Neural cell (in vitro differentiated cells): ENCODE measurements around the gene UBXN2A. TPM values are rescaled to one million over a fixed set of nuclear protein-coding genes. Genes with fewer than 3 reads are reported as not detected.

Source experiments
- H2AFZ ChIP-seq: fragments of 200-600, 300-800 bp; sonication (generic), shearing (Covaris generic); 2 replicates; pipeline ENCODE4 v1.6.0; 2014; ENCODE audit warnings: low read depth, mild to moderate bottlenecking, antibody characterized with exemption, low read length, moderate library complexity
- H3F3A ChIP-seq: fragments of 200-600 bp; shearing (Covaris generic); 2 replicates; pipeline ENCODE4 v1.6.1; 2016; ENCODE audit warnings: mild to moderate bottlenecking, moderate library complexity, mixed read lengths, antibody characterized with exemption, low read length; ENCODE audit not compliant: insufficient read depth, poor library complexity, severe bottlenecking
- H3K27ac ChIP-seq: fragments of 200-600, 300-800 bp; sonication (generic), shearing (Covaris generic); 2 replicates; pipeline ENCODE4 v1.5.1; 2014; ENCODE audit warnings: mild to moderate bottlenecking, low read length, moderate library complexity
- H3K27me3 ChIP-seq: fragments of 300-800, 200-600 bp; sonication (generic), shearing (Covaris generic); 2 replicates; pipeline ENCODE4 v1.6.0; 2014; ENCODE audit warnings: mild to moderate bottlenecking, low read depth, low read length, moderate library complexity; ENCODE audit not compliant: insufficient read depth
- H3K36me3 ChIP-seq: fragments of 300-800, 200-600 bp; sonication (generic), shearing (Covaris generic); 2 replicates; pipeline ENCODE4 v1.5.1; 2014; ENCODE audit warnings: mild to moderate bottlenecking, antibody characterized with exemption, low read length, moderate library complexity; ENCODE audit not compliant: insufficient read depth
- H3K4me2 ChIP-seq: fragments of 300-800, 200-600 bp; sonication (generic), shearing (Covaris generic); 2 replicates; pipeline ENCODE4 v1.6.0; 2014; ENCODE audit warnings: mild to moderate bottlenecking, low read length
- H3K4me3 ChIP-seq: fragments of 300-800, 200-600 bp; sonication (generic), shearing (Covaris generic); 2 replicates; pipeline ENCODE4 v1.5.1; 2014; ENCODE audit warnings: mild to moderate bottlenecking, low read length, moderate library complexity
- H3K79me2 ChIP-seq: fragments of 200-600 bp; shearing (Covaris generic); replicated peaks from 2 replicates; pipeline ENCODE4 v1.6.0; 2014; ENCODE audit warnings: mild to moderate bottlenecking, low read length, moderate library complexity; ENCODE audit not compliant: insufficient read depth
- H3K9ac ChIP-seq: fragments of 300-800, 200-600 bp; sonication (generic), shearing (Covaris generic); 2 replicates; pipeline ENCODE4 v1.6.1; 2016; ENCODE audit warnings: mild to moderate bottlenecking, low read length, mixed read lengths
- H3K9me2 ChIP-seq: fragments of 200-600 bp; shearing (Covaris generic); 2 replicates; pipeline ENCODE4 v1.6.1; 2016; ENCODE audit warnings: mild to moderate bottlenecking, low read length, mixed read lengths; ENCODE audit not compliant: insufficient read depth
- H3K9me3 ChIP-seq: fragments of 200-600, 300-800 bp; sonication (generic), shearing (Covaris generic); 2 replicates; pipeline ENCODE4 v1.6.1; 2016; ENCODE audit warnings: mild to moderate bottlenecking, mixed run types, low read length, moderate library complexity, mixed read lengths
- H4K20me1 ChIP-seq: fragments of 200-600 bp; shearing (Covaris generic); 2 replicates; pipeline ENCODE4 v1.6.1; 2016; ENCODE audit warnings: mild to moderate bottlenecking, mixed run types; ENCODE audit not compliant: insufficient read depth
- EP300 ChIP-seq: fragments of 450-650 bp; conservative IDR thresholded peaks from 2 replicates; pipeline ENCODE4 v1.6.1; 2014; ENCODE audit warnings: antibody characterized with exemption, mild to moderate bottlenecking, moderate library complexity; ENCODE audit not compliant: poor library complexity, severe bottlenecking
- EZH2 ChIP-seq: fragments of 200-600, 300-800 bp; shearing (Covaris generic), sonication (generic); IDR thresholded peaks from 2 replicates; pipeline ENCODE4 v1.6.1; 2014; ENCODE audit warnings: antibody characterized with exemption, low read length, borderline replicate concordance, mild to moderate bottlenecking; ENCODE audit not compliant: insufficient read depth, poor library complexity, severe bottlenecking
- MXI1 ChIP-seq: fragments of 450-650 bp; conservative IDR thresholded peaks from 2 replicates; pipeline ENCODE4 v1.6.1; 2014; ENCODE audit warnings: antibody characterized with exemption, mild to moderate bottlenecking; ENCODE audit not compliant: poor library complexity, severe bottlenecking
- POLR2AphosphoS5 ChIP-seq: IDR thresholded peaks from 2 replicates; pipeline ENCODE4 v1.6.1; 2012
- RAD21 ChIP-seq: fragments of 450-650 bp; conservative IDR thresholded peaks from 2 replicates; pipeline ENCODE4 v1.6.1; 2014; ENCODE audit warnings: antibody characterized with exemption, mild to moderate bottlenecking, moderate library complexity
- SMC3 ChIP-seq: fragments of 450-650 bp; conservative IDR thresholded peaks from 2 replicates; pipeline ENCODE4 v1.6.1; 2014; ENCODE audit warnings: antibody characterized with exemption, mild to moderate bottlenecking, moderate library complexity; ENCODE audit not compliant: poor library complexity
- TAF1 ChIP-seq: IDR thresholded peaks from 2 replicates; pipeline ENCODE4 v1.6.1; 2012; ENCODE audit warnings: low read depth
- polyA plus RNA-seq: library from polyadenylated mRNA; depleted of rRNA; stranded (reverse); fragments of >200 nt; gene quantifications from 2 replicates; pipeline ENCODE4 v1.2.3, GENCODE V29; 2014
- TF ChIP-seq, protein P1 (sequence below): IDR thresholded peaks from 2 replicates; pipeline ENCODE4 v1.6.1; 2012; ENCODE audit warnings: borderline replicate concordance
- TF ChIP-seq, protein P2 (sequence below): fragments of 450-650 bp; IDR thresholded peaks from 2 replicates; pipeline ENCODE4 v1.5.1; 2014; ENCODE audit warnings: antibody characterized with exemption, mild to moderate bottlenecking, moderate library complexity; ENCODE audit not compliant: poor library complexity, severe bottlenecking

The UBXN2A gene
- polyA plus RNA-seq, 1 donor from 2014 or later = 11.0 TPM

GRCh38 chr2:24018241-24018640 lies 78.0 kb downstream of the UBXN2A start:
- no peak overlapping the region for H3K9ac ChIP-seq

DNA sequence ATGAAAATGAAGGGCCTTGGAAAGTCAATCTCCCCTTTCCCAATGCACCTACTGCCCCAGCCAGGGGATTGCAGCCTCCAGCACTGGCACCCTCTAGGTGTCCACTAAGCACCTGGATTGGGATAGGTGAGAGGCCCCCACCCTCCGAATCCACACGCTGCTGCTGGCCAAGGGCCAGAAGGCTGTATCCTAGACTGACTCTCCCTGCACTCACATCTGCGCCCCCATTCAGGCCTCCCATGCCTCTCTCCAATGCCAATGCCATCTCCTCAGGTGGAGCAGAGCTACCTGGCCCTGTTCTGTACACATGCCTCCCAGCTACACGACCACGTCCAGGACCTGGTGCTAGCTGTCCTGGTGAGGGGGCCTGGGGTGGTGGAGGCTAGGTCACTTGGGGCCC lies 79.5 kb downstream of the UBXN2A start:
- H3K27me3 ChIP-seq = no peaks in the 10 kb centered on the region
- H2AFZ ChIP-seq = no peak overlapping the region
- H4K20me1 ChIP-seq = no peaks in the 10 kb centered on the region
- H3K9me2 ChIP-seq = no peaks in the 10 kb centered on the region
- TF ChIP-seq MXI1 (no peak), POLR2AphosphoS5 (no peak), EP300 (no peak)
- H3K79me2 ChIP-seq = no peaks in the 10 kb centered on the region
- no peaks in the 10 kb centered on the region for H3K36me3 ChIP-seq
- H3K9me3 ChIP-seq = no peaks in the 10 kb centered on the region
- no peak overlapping the region for H3K9ac ChIP-seq
- no peak overlapping the region for H3K4me3 ChIP-seq
- no peak overlapping the region for H3K27ac ChIP-seq
- no peak overlapping the region for H3K4me2 ChIP-seq
- H3F3A ChIP-seq = no peaks in the 10 kb centered on the region

More at GRCh38 chr2:24018241-24018640, 78.0 kb downstream of the UBXN2A start:
- H3K4me2 ChIP-seq = no peak overlapping the region
- H3F3A ChIP-seq = no peaks in the 10 kb centered on the region
- no peak overlapping the region for H3K4me3 ChIP-seq
- H3K79me2 ChIP-seq = no peaks in the 10 kb centered on the region
- TF ChIP-seq EP300 = no peak
- no peak for TF ChIP-seq TAF1
- no peak for TF ChIP-seq RAD21
- TF ChIP-seq, protein P1, sequence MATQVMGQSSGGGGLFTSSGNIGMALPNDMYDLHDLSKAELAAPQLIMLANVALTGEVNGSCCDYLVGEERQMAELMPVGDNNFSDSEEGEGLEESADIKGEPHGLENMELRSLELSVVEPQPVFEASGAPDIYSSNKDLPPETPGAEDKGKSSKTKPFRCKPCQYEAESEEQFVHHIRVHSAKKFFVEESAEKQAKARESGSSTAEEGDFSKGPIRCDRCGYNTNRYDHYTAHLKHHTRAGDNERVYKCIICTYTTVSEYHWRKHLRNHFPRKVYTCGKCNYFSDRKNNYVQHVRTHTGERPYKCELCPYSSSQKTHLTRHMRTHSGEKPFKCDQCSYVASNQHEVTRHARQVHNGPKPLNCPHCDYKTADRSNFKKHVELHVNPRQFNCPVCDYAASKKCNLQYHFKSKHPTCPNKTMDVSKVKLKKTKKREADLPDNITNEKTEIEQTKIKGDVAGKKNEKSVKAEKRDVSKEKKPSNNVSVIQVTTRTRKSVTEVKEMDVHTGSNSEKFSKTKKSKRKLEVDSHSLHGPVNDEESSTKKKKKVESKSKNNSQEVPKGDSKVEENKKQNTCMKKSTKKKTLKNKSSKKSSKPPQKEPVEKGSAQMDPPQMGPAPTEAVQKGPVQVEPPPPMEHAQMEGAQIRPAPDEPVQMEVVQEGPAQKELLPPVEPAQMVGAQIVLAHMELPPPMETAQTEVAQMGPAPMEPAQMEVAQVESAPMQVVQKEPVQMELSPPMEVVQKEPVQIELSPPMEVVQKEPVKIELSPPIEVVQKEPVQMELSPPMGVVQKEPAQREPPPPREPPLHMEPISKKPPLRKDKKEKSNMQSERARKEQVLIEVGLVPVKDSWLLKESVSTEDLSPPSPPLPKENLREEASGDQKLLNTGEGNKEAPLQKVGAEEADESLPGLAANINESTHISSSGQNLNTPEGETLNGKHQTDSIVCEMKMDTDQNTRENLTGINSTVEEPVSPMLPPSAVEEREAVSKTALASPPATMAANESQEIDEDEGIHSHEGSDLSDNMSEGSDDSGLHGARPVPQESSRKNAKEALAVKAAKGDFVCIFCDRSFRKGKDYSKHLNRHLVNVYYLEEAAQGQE = no peak
- TF ChIP-seq MXI1 = no peak
- TF ChIP-seq SMC3 = no peak
- no peak for TF ChIP-seq EZH2
- TF ChIP-seq, protein P2, sequence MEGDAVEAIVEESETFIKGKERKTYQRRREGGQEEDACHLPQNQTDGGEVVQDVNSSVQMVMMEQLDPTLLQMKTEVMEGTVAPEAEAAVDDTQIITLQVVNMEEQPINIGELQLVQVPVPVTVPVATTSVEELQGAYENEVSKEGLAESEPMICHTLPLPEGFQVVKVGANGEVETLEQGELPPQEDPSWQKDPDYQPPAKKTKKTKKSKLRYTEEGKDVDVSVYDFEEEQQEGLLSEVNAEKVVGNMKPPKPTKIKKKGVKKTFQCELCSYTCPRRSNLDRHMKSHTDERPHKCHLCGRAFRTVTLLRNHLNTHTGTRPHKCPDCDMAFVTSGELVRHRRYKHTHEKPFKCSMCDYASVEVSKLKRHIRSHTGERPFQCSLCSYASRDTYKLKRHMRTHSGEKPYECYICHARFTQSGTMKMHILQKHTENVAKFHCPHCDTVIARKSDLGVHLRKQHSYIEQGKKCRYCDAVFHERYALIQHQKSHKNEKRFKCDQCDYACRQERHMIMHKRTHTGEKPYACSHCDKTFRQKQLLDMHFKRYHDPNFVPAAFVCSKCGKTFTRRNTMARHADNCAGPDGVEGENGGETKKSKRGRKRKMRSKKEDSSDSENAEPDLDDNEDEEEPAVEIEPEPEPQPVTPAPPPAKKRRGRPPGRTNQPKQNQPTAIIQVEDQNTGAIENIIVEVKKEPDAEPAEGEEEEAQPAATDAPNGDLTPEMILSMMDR = no peak
- no peak for TF ChIP-seq POLR2AphosphoS5
- no peaks in the 10 kb centered on the region for H3K27me3 ChIP-seq
- no peak overlapping the region for H3K27ac ChIP-seq
- H2AFZ ChIP-seq = no peak overlapping the region
- H3K9me2 ChIP-seq = no peaks in the 10 kb centered on the region
- no peaks in the 10 kb centered on the region for H3K9me3 ChIP-seq
- no peaks in the 10 kb centered on the region for H3K36me3 ChIP-seq
- H4K20me1 ChIP-seq = no peaks in the 10 kb centered on the region

- no peak overlapping the region for H3K27ac ChIP-seq
- TF ChIP-seq, protein P2 = no peak
- TF ChIP-seq EP300 = no peak
- no peak for TF ChIP-seq RAD21
- no peak for TF ChIP-seq TAF1
- TF ChIP-seq MXI1 = no peak
- no peak for TF ChIP-seq POLR2AphosphoS5
- no peak for TF ChIP-seq EZH2
- no peak for TF ChIP-seq SMC3
- TF ChIP-seq, protein P1 = no peak
- no peaks in the 10 kb centered on the region for H4K20me1 ChIP-seq
- H3K4me3 ChIP-seq = no peak overlapping the region
- H3K9me3 ChIP-seq = no peaks in the 10 kb centered on the region
- no peaks in the 10 kb centered on the region for H3K27me3 ChIP-seq
- no peaks in the 10 kb centered on the region for H3K79me2 ChIP-seq
- no peaks in the 10 kb centered on the region for H3K36me3 ChIP-seq
- no peak overlapping the region for H3K9ac ChIP-seq
- no peaks in the 10 kb centered on the region for H3K9me2 ChIP-seq
- H3F3A ChIP-seq = no peaks in the 10 kb centered on the region
- H3K4me2 ChIP-seq = no peak overlapping the region
- H2AFZ ChIP-seq = no peak overlapping the region
Measured at GRCh38 chr2:24020244-24020643, 80.0 kb downstream of the UBXN2A start.
